Measurements from ENCODE around the gene INSIG1.

INSIG1 gene

DNA sequence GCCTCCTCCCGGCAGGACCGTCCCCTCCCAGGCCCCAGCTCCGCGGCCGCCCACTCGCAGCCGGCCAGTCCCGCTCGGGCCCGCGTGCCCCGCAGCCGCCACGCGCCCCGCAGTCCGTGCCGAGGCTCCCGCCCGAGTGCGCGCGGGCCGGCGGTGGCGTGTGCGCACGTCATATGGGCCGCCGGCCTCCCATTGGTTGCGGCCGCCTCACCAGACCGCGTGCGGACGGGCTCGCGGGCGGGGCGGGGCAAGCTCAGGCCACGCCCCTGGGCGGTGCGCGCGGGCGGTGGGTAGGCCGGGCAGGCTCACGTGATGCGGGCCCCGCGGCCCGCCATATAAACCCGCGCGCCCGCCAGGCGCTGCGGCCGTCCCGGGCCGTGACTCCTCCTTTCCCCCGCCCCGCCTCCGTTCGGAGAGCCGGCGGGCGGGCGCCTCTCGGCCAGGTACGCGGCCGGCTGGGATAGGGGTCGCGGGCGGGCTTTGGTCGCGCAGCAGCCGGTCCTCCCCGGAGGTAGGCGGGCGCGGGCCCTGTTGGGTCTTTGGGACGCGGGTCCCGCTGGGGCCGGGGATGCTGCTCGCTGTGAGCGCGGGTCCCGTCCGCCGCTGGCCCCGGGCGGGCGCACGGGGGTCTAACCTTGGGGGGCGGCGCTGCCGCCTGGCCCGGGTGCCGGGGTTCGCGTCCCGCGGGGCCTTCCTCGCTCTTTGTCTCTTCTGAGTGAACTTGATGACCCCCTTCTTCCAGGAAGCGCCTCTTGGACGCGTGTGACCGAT lies at the start of gene INSIG1:
TSS of gene INSIG1 (plus strand) at position 362 of the 771 bp plus-strand sequence. CDS start at position 770, 408 bp downstream.
- FAIRE-seq: no peak

GRCh38 chr7:155248366-155248756 lies 49.3 kb upstream of the INSIG1 start:
- FAIRE-seq: no peak

DNA sequence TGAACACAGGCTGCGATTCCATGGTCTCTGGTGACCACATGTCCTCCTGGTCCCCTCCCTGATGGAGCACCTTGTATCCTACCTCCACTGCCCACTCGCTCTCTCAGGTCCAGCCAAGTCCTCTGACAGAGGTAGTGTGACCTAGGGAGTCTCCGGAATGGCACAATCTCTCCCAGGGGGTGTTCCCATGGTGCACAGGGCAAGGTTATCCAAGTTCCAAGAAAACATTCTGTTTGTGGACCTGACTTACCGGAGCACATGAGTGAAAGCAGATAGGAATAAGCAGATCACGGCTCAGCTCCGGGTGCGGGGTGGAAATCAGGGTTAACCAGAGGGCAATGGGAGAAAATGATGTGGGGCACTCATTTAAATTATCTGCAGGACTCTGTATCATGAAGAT lies 45.8 kb upstream of the INSIG1 start:
- FAIRE-seq: no peak

DNA sequence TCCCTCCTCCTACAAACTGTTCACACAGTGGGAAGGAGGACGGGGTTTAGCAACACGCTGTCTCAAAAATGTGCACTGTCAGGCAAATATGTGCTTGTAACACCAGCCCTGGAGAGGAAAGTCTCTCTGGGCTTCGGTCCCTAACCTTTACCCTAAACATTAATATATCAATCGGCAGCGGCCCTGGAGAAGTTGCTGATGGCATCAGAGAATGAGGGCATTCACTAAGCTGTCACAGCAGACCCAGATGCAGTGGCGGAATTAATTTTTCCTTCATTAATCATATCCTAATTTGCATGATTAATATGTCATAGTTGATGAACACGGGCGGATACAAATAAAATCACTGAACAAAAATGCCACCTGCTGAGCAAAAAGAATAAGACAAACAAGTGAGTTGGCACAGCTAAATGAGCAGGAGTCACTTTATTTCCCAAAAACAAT lies 45.2 kb upstream of the INSIG1 start:
- FAIRE-seq: no peak

DNA sequence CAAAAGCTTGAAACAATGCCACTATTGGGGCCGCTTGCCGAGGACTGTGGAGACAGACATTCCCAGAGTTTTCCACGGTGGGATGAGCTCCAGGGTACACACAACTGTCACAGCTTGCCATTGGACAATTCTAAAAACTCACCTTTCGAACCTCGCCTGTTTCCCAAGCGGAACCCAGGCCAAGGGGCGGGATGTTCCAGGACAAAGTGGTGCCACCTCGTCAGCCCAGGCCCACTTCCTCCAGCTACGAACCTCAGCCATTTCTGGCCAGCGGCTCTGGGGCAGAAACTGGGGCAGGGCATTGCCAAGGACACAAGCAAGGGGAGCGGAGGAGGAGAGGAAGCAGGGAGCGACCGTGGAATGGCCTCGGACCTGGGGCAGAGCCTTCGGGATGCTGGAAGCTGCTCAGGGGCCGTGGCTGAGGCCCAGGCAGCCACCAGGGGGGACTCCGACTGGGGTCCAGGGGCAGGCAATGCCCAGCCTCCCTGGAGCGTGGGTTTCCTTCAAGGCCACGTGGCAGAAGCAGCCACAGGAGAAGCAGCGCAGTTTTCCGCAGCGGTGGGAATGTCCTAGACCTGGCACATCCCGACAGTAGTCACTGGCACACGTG lies 44.7 kb upstream of the INSIG1 start:
- no peak for FAIRE-seq

GRCh38 chr7:155254018-155254417 lies 43.7 kb upstream of the INSIG1 start:
- FAIRE-seq: no peak

DNA sequence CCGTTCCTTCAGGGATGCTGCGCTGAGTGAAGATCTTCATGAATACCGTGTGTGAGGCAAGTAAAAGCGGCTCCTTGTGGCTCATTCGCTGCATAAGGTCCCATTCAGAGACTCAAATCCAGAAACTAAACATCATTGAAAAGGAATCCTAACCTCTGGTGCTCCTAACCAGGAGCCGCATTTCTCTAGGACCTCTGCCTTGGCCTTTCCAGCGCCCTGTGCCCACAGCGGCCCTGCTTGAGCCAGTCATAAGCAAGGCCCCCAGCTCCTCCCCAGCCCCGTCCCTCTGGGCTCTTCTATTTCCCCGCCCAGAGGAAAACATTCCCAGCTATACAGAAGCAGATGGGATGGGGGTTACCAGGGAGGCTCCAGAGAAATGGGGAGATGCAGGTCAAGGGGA lies 42.6 kb upstream of the INSIG1 start:
- no peak for FAIRE-seq

DNA sequence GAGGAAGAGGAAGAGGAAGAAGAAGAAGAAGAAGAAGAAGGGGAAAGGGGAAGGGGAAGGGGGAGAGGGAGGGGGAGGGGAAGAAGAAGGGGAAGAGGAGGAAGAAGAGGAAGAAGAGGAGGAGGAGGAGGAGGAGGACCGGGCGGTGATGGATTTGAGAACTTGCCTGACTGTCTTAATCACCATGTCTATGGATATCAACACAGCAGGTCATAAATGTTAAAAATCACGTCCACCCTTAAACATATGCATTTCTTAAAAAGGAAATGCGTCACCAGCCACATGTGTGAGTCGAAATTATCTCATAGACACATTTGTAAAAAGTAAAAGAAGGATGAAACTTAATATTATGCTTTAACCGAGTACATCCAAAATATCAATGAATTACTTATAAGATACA lies 42.1 kb upstream of the INSIG1 start:
- no peak for FAIRE-seq

- no peak for FAIRE-seq
These were observed 41.5 kb upstream of the INSIG1 start for GRCh38 chr7:155256081-155256760.

- no peak for FAIRE-seq
These were observed 40.8 kb upstream of the INSIG1 start for GRCh38 chr7:155256761-155257481.

GRCh38 chr7:155257482-155258225 lies 40.0 kb upstream of the INSIG1 start:
- no peak for FAIRE-seq

DNA sequence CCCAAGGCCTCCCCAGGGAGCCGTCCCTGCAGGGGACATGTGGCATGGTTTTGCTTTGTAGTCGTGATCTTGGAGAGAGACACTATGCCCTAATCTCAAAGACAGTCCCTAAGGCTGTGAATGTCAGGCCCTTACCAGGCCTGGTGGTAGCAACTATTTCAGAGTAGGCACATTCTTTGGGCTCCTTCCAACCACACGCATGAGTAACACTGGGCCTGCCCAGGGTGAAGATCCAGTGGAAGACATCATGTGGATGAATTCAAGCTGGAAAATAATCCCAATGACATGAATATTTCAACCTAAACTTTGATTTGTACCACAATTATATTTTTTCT lies 39.5 kb upstream of the INSIG1 start:
- no peak for FAIRE-seq

DNA sequence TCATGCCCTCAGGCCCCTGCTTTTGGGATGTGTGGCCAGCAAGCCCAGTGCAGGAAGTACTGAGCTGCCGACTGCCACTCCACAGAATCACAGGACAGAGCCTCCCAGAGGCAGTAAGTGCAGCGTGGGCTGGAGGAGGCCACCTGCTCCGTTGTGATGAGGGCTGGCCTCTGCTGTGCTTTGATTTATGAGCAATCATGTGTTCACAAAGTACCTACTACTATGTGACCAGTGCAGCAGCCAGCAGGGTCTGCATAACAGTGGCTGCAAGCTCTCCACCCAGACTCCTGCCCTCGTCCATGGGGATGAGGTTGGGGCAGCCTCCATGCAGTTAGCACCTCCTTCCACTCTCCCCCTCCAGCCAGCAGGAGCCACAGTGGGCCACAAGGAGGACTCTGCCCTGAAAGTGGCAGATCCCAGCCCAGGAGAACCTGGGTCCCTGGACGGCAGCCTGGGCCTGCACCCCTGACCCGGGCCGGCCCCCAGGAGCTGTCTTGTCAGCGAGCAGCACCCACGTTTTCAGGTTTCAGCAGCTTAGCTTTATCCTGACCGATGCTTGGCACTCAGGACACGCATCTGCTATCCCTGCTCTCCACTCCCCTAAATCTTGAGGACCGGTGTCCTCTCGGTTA lies 37.7 kb upstream of the INSIG1 start:
- no peak for FAIRE-seq

- no peak for FAIRE-seq
These were observed 37.2 kb upstream of the INSIG1 start for GRCh38 chr7:155260498-155260872.

GRCh38 chr7:155261031-155261985 lies 36.4 kb upstream of the INSIG1 start:
- no peak for FAIRE-seq

DNA sequence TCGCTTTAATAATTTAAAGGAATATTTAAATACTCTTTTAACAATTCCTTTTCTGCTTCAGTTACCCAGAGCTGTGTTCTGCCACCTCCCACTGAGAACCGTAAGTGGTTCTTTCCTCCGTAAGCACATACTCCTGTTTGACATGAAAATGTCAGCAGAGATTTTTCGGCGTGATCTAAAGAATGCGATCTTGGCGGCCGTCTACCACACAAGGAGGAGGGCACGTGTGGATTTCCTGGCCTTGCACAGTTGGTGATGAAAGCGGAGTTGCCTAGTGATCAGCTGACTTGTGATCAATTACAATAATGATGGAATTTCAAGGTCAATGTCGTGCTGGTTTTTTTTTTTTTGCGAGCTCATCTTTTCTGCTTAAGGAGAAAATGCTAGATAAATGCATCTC lies 35.6 kb upstream of the INSIG1 start:
- FAIRE-seq: no peak

DNA sequence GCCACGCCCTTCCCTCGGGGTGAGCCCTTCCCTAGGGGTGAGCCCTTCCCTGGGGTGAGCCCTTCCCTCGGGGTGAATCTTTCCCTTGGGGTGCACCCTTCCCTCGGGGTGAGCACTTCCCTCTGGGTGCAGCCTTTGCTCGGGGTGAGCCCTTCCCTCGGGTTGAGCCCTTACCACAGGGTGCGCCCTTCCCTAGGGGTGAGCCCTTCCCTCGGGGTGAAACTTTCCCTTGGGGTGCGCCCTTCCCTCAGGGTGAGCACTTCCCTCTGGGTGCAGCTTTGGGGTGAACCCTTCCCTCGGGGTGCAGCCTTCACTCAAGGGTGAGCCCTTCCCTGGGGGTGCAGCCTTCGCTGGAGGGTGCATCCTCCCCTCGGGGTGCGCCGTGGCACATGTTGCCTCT lies 34.6 kb upstream of the INSIG1 start:
- no peak for FAIRE-seq

DNA sequence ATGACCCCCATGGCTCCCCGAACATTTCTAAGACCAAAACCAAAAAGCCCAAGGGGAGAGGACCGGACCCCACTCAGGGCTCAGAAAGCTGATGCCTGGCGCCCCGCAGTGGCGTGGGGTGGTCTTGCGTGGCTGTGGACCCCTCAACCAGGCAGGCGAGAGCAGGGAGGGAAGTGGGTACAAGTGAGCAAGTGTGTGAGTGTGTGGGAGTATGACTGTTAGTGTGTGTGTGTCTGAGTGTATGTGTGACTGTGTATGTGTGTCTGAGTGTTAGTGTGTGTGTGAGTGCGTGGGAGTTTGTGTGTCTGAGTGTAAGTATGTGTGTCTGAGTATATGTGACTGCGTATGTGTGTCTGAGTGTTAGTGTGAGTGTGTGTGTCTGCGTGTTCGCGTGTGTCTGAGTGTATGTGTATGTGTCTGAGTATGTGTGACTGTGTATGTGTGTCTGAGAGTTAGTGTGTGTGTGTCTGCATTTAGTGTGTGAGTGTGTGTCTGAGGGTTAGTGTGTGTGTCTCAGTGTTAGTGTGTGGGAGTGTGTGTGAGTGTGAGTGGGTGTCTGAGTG lies 34.0 kb upstream of the INSIG1 start:
- FAIRE-seq: no peak

- no peak for FAIRE-seq
These were observed 32.5 kb upstream of the INSIG1 start for GRCh38 chr7:155265144-155265543.

GRCh38 chr7:155265961-155266360 lies 31.7 kb upstream of the INSIG1 start:
- FAIRE-seq: no peak

DNA sequence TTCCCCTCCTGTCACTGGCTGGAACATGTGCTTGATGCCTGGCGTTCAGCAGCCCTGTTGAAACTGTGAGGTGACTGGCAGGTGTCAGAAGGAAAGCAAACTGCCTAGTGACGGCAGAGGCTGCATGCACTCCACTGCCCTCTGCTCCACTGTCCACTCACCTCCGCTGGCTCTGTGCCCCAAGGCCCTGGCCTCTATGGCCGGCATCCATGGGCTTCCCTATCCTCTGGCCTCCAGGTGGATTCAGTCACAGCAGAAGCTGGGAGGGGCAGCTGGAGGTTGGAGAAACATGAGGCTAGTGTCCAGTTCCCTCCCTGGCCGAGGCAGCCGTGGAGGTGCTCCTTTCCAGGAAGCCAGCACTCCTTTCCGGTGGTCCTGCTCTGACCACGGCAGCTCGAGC lies 31.2 kb upstream of the INSIG1 start:
- no peak for FAIRE-seq

Data from A204.1 (cell line).